ENCODE data around the gene KLHDC7B.

- TF ChIP-seq POLR2AphosphoS5 (IDR thresholded peaks at IDR 0.05; ENCODE audit: borderline replicate concordance, low read depth, low read length): no peak
- no peak for TF ChIP-seq EZH2 (IDR thresholded peaks at IDR 0.05)
- TF ChIP-seq FOXP2 (optimal IDR thresholded peaks at IDR 0.05; ENCODE audit: control extremely low read depth, extremely low read length, insufficient read depth): no peak
Measured at GRCh38 chr22:50542416-50542927, 3.2 kb upstream of the KLHDC7B start.
